PC-9 (cell line): Measurements from ENCODE around the gene AUTS2. TPM values are rescaled to one million over a fixed set of nuclear protein-coding genes. Genes with fewer than 3 reads are reported as not detected.

Source experiments
- BruUV-seq: library from RNA; stranded (reverse); fragments of 400-500 nt; replicated peaks from 2 replicates; lab custom pipeline; 2021; lab: Mats Ljungman, UMichigan
- CTCF ChIA-PET: fragments of 300-600 bp; sonication (Branson Sonifier 250); formaldehyde crosslinking; loops from one replicate; lab custom pipeline; 2022; ENCODE audit warnings: antibody characterized with exemption; lab: Charles Lee
- POLR2A ChIA-PET: fragments of 300-600 bp; sonication (Branson Sonifier 250); formaldehyde crosslinking; loops from one replicate; lab custom pipeline; 2022; ENCODE audit warnings: antibody characterized with exemption; ENCODE audit not compliant: unreplicated experiment; lab: Charles Lee
- DNase-seq, 2 experiments: peaks; one replicate each; pipeline versions ENCODE4 v3.0.0 to v3.0.0-alpha.2; 2015 to 2022; ENCODE audit warnings: mixed read lengths in 1 of 2
- H2AFZ ChIP-seq: fragments of 200-600 bp; sonication (generic); 2 replicates; pipeline ENCODE4 v1.8.1; 2017; ENCODE audit warnings: antibody characterized with exemption
- H3F3A ChIP-seq: fragments of 200-600 bp; sonication (generic); 2 replicates; pipeline ENCODE4 v1.8.1; 2017; ENCODE audit warnings: antibody characterized with exemption, mild to moderate bottlenecking, low read depth; ENCODE audit not compliant: insufficient read depth
- H3K27ac ChIP-seq: fragments of 200-600 bp; sonication (generic); 2 replicates; pipeline ENCODE4 v1.6.1; 2016; ENCODE audit warnings: mixed run types
- H3K27me3 ChIP-seq: fragments of 200-600 bp; sonication (generic); 2 replicates; pipeline ENCODE4 v1.6.1; 2016; ENCODE audit warnings: low read depth, mixed run types; ENCODE audit not compliant: insufficient read depth
- H3K36me3 ChIP-seq: fragments of 200-600 bp; sonication (generic); 2 replicates; pipeline ENCODE4 v1.6.1; 2016; ENCODE audit warnings: low read depth, mixed run types
- H3K4me1 ChIP-seq: fragments of 200-600 bp; sonication (generic); replicated peaks from 2 replicates; pipeline ENCODE4 v1.6.1; 2016; ENCODE audit warnings: mixed run types; ENCODE audit not compliant: insufficient read depth
- H3K4me2 ChIP-seq: fragments of 200-600 bp; sonication (generic); 2 replicates; pipeline ENCODE4 v1.6.1; 2017; ENCODE audit warnings: mixed run types
- H3K4me3 ChIP-seq: fragments of 200-600 bp; sonication (generic); 2 replicates; pipeline ENCODE4 v1.6.1; 2016; ENCODE audit warnings: mixed run types
- H3K79me2 ChIP-seq: fragments of 200-600 bp; sonication (generic); 2 replicates; pipeline ENCODE4 v1.6.1; 2017; ENCODE audit warnings: low read depth, mixed run types
- H3K9me2 ChIP-seq: fragments of 200-600 bp; sonication (generic); 2 replicates; pipeline ENCODE4 v1.8.1; 2017; ENCODE audit warnings: mild to moderate bottlenecking; ENCODE audit not compliant: insufficient read depth
- H3K9me3 ChIP-seq: fragments of 200-600 bp; sonication (generic); 2 replicates; pipeline ENCODE4 v1.8.1; 2016; ENCODE audit warnings: low read depth; ENCODE audit not compliant: insufficient read depth
- H4K20me1 ChIP-seq: fragments of 200-600 bp; sonication (generic); 2 replicates; pipeline ENCODE4 v1.8.1; 2017; ENCODE audit not compliant: insufficient read depth
- CTCF ChIP-seq: fragments of 200-600 bp; sonication (generic); conservative IDR thresholded peaks from 2 replicates; pipeline ENCODE4 v1.6.1; 2017; ENCODE audit warnings: mixed run types, antibody characterized with exemption, mild to moderate bottlenecking, moderate library complexity
- EZH2 ChIP-seq: fragments of 200-600 bp; sonication (generic); IDR thresholded peaks from 2 replicates; pipeline ENCODE4 v1.8.0; 2017; ENCODE audit warnings: antibody characterized with exemption, low read depth
- intact Hi-C: fragments of 100-400 bp; cut with micrococcal nuclease; formaldehyde crosslinking; loops from one replicate; pipeline ENCODE4 v1.10.0; 2022; ENCODE audit not compliant: unreplicated experiment
- total RNA-seq: library from RNA; stranded (reverse); gene quantifications from 2 replicates; pipeline ENCODE4 v1.2.3, GENCODE V29; 2021

AUTS2 gene
- total RNA-seq, 1 experiment from 2014 or later, result not detected

- Histone ChIP-seq H3K9me3 (no peaks in the 10 kb centered on the region), H3K27ac (no peak overlapping the region), H2AFZ (no peak overlapping the region), H3K9me2 (no peaks in the 10 kb centered on the region; the same call in 1 of the 2 replicates), H3K27me3 (peaks cover 52% of the 10 kb centered on the region), H3K36me3 (no peaks in the 10 kb centered on the region), H3K4me1 (no peaks in the 10 kb centered on the region), H4K20me1 (no peaks in the 10 kb centered on the region), H3K79me2 (no peaks in the 10 kb centered on the region), H3F3A (no peaks in the 10 kb centered on the region), H3K4me2 (no peak overlapping the region), H3K4me3 (no peak overlapping the region)
- POLR2A ChIA-PET, result no interaction called here
- TF ChIP-seq EZH2 (no peak), CTCF (no peak)
- no peak for DNase-seq
- intact Hi-C loops, result no loop called here
- no TSS peak for BruUV-seq
- CTCF ChIA-PET, result interaction anchor here (0.7 kb wide), 1 partner anchor 239 kb away, joined by 3 read pairs; no protein-coding TSS in a partner anchor
Measured at GRCh38 chr7:70735313-70735712, 1137.0 kb downstream of the AUTS2 start.

- Histone ChIP-seq H3K9me2 (no peaks in the 10 kb centered on the region; the same call in 1 of the 2 replicates), H3K79me2 (no peaks in the 10 kb centered on the region), H3K27ac (no peak overlapping the region), H3K4me3 (no peak overlapping the region), H4K20me1 (no peaks in the 10 kb centered on the region), H3K4me2 (no peak overlapping the region), H3K4me1 (no peaks in the 10 kb centered on the region), H3K9me3 (no peaks in the 10 kb centered on the region), H3K27me3 (peaks cover 51% of the 10 kb centered on the region), H3F3A (no peaks in the 10 kb centered on the region), H2AFZ (no peak overlapping the region), H3K36me3 (no peaks in the 10 kb centered on the region)
- CTCF ChIA-PET, result no interaction called here
- DNase-seq, result no peak
- TF ChIP-seq EZH2 (no peak), CTCF (no peak)
- intact Hi-C loops, result no loop called here
- no TSS peak for BruUV-seq
- POLR2A ChIA-PET, result no interaction called here
Measured at GRCh38 chr7:70736715-70737460, 1138.6 kb downstream of the AUTS2 start.

- no peak overlapping the region for H3K4me2 ChIP-seq
- intact Hi-C loops, result no loop called here
- DNase-seq, result no peak
- H3K9me2 ChIP-seq, result no peaks in the 10 kb centered on the region; the same call in 1 of the 2 replicates
- no peaks in the 10 kb centered on the region for H4K20me1 ChIP-seq
- H3K27me3 ChIP-seq, result peaks cover 57% of the 10 kb centered on the region
- H3K9me3 ChIP-seq, result no peaks in the 10 kb centered on the region
- POLR2A ChIA-PET, result no interaction called here
- H2AFZ ChIP-seq, result no peak overlapping the region
- H3K4me1 ChIP-seq, result no peaks in the 10 kb centered on the region
- H3K27ac ChIP-seq, result no peak overlapping the region
- no peaks in the 10 kb centered on the region for H3K79me2 ChIP-seq
- no peak for TF ChIP-seq EZH2
- TF ChIP-seq CTCF, result no peak
- CTCF ChIA-PET, result no interaction called here
- BruUV-seq, result no TSS peak
- no peaks in the 10 kb centered on the region for H3F3A ChIP-seq
- no peak overlapping the region for H3K4me3 ChIP-seq
- no peaks in the 10 kb centered on the region for H3K36me3 ChIP-seq
Measured at GRCh38 chr7:70738151-70738885, 1140.0 kb downstream of the AUTS2 start.
